GM21528 (cell line): ENCODE data around the gene FBXO7.
"Not testable (repeated sequence)": the region's sequence is repeated elsewhere in the genome, so short reads cannot be mapped to it uniquely, and the experiment has no call there.

ENCODE experiments used
- ATAC-seq: cut with Tn5 transposase; IDR thresholded peaks from one replicate; pipeline ENCODE4 v1.9.1; 2021; ENCODE audit warnings: mild to moderate bottlenecking, moderate library complexity; ENCODE audit not compliant: unreplicated experiment, low FRiP score

Gene FBXO7

DNA sequence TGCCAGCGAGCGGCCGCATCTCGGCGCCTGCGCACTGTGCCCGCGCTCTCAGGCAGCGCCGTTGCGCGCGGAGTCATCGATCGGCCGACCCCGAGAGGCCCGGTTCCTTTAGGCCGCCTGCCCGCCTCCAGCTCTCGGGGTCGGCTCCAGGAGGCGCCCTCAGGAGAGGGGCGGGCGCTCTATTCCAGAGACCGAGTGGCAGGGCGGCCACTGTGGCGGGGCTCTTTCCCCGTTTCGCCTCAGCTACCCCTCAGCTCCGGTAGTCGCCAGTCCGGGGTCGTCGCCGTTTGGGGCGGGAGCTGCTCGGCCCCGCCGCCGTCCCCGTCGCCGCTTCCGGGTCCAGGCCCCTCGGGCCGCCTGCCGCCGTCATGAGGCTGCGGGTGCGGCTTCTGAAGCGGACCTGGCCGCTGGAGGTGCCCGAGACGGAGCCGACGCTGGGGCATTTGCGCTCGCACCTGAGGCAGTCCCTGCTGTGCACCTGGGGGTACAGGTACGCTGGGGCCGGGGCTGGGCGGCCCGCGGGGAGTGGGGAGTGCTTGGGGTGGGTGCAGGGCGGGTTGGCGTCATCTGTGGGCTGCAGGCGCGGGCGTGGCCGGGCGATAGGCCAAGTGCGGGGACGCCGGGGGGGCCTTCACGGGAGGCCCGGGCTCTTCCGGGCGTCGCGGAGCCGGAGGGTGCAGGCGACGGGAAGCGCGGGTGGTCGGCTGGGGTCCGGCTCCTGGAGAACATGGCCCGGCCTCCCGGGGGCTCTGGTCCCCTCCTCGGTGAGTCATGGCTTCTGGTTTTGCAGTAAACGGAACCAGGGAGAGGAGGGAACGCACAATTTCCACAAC, at the start of gene FBXO7:
FBXO7 (plus strand) TSS at position 177 of the 833 bp plus-strand sequence; CDS start at position 369, 192 bp downstream.
- ATAC-seq: peak; percentile 69

DNA sequence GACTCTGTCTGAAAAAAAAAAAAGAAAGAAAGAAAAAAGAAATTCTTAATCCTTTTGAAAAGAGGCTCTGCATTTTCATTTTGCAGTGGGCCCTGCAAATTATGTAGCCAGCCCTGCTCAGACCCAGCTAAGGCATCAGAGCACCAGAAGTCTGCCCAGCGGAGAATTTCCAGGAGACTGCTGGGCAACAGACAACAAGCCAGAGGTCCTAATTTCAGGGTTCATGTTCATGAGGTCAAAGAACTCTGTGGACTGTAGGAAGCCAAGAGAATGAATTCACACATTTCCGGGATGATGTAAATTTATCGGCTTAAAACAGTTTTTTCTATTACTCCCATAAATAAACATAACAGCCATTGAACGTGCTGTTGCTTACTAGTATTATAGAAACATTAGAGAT, 47.7 kb upstream of the FBXO7 start:
- ATAC-seq: no peak

DNA sequence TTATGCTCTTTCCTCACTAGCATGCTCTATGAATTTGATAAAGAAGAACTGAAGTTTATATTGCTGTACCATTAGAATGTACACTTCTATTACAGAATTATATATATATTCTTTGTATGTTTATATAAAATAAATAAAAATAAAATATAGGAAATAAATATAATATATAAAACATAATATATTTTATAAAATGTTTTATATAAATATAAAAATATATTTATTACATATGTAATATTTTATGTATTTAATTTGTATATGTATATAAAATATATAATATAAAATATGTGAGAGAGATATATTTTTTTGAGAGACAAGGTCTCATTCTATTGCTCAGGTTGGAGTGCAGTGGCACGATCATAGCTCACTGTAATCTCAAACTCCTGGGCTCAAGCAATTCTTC, 44.3 kb upstream of the FBXO7 start:
- no peak for ATAC-seq

DNA sequence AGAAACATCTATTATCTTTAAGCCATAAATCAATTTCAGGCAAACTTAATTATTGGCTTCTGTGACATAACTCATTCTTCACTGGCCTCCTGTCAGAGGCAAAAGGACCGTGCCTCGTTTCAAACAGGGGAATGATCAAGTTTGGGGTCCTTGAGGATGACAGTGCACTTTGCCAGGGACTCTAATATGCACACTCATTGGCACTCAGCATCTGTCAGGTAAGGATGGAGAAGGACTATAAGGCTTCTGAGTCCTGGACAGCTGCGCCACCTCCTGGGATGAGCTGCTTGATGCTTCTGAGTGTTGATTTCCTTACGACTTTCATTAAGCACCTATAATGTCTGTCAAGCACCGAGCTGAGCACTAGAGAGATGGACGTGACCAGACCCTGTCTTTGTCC, 30.5 kb upstream of the FBXO7 start:
- no peak for ATAC-seq

DNA sequence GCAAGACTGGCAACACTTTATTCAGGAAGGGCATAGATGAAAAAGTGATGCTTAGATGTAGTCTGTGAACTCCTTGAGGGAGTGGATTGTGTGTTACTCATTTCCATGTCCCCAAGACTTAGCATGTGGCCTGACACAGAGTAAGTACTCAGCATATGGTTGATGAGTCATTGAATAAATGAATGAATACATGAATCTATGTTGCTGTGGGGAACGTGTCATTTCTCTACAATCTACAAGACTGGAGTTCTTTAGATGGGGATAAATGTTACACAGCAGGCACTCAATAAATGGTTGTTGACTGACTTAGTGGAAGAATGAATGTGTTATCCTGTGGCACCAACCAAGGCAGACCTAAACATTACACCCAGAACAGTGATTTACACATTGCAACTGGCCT, 28.3 kb upstream of the FBXO7 start:
- ATAC-seq: no peak

DNA sequence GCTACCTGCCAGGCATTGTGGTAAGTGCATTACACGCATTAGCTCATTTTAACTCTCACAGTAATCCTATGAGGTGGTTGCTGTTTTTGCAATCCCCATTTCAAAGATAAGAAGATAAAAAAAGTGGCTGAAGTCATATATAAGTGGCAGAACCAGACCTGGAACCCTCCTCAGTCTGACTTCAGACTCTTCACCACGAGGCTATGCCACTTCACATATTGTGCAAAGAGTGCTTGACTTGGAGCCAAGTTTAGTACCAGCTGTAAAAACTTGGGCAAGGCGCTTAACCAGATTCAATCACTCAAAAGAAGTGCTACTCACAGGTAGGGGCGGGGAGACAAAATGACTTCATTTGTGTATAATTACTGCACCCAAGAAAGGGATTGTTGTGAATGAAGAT, 25.6 kb upstream of the FBXO7 start:
- no peak for ATAC-seq

DNA sequence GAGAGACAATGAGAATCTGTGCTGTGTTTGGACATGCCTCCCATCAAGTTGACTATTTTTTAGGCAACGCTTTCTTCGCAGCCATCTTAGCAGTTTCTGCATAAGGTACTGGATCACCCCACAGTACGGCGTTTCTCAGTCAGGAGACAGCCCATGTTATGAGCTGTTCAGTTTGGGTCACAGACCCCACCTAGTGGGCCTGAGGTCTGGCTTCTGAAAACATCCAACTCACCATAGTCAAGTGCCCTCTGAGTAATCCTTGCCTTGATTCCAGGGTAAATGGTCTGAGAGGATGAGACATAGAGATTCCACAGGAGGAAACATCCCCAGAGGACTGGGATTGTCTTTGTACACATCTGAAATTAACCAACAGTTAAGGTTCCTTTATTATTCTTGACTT, 17.6 kb upstream of the FBXO7 start:
- no peak for ATAC-seq

DNA sequence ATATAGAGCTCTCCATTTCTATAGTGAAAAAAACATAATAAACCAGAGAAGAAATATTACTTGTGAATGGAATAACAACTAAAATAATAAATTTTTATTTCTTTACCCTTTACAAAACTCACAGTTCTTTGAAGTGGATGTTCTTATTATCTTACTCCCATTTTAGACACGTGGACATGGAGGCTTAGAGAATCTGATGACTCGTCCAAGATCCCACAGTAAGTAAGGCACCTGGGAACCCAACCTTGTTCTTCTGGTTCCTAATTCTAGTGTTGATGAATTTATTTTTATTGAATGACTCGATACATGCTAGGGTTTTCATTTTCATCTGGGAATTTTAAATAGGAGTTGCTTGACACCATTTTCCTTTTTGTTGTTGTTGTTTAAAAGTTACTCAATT, 12.2 kb upstream of the FBXO7 start:
- no peak for ATAC-seq

DNA sequence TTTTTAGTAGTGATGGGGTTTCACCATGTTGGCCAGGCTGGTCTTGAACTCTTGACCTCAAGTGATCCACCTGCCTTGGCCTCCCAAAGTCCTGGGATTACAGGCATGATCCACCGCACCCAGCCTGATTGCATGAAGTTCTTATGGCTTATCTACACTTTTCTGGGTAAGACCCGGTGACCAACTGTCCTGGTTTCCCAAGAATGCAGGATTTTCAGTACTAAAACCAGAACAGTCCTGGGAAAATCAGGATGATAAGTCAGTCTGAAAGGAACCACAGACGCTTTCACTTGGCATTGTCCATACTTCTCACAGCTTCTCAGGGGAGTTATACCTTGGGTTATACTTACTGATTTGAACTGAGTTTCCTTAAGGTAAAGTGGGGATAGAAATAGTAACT, 8.9 kb upstream of the FBXO7 start:
- no peak for ATAC-seq

DNA sequence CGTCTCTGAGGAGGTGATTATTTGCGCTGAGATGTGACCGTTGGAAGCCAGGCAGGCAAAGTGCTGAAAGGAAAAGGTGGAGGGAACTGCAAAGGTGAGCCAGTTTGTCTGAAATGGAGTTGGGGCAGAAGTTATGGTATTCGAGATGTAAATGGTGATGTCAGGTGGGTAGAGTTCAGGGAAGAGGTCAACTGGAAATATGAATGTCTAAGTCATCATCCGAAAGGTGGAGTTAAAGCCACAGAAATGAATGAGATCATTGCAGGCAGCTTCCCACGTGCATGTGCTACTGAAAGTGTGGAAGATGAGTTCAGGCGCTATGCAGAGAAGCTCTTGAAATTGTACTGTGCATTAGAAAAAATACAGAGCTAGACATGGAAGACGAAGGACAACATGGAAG, 8.1 kb upstream of the FBXO7 start:
- ATAC-seq: no peak

DNA sequence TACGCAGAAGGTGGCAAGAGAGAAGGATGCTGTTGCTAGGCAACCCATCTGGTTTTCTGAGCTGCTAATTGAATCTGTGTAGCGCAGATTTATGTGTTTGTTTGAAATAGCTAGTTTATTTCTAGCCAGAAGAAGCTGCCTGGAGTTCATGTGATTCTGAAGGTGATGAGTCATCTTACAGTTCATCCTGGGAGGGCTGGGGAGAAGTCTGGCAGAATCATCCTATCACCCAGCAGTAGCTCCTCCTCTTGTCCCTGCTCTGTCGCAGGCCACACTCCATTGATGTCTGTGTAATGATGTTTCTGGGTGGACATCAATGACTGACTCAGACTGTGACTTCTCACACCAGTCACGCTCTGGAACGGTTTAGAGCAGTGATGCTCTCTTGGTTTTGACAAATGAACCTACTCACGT, 4.8 kb upstream of the FBXO7 start:
- no peak for ATAC-seq

DNA sequence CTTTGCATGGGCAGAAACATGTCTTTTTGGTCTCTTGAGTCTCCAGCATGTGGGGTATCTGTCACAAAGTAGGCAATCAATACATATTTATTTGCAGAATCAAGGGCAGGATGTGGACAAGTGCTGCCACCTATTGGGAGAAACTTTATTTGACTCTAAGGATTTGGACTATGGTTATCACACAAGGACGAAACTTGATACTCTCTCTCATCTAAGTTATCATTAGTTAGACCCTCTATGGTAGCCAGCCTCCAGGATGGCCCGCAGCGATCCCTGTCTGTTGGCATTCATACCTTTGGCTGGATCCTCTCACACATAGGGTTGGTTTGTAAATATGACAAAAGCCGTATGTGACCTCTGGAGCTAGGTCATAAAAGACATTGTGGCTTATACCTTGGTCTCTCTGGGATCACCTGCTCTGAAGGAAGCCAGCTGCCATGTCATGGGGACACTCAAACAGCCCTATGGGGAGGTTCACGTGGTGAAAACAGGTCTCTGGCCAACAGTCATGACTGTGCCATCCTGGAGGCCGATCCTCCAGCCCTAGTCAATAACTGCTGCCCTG, 1.1 kb upstream of the FBXO7 start:
- ATAC-seq: no peak

DNA sequence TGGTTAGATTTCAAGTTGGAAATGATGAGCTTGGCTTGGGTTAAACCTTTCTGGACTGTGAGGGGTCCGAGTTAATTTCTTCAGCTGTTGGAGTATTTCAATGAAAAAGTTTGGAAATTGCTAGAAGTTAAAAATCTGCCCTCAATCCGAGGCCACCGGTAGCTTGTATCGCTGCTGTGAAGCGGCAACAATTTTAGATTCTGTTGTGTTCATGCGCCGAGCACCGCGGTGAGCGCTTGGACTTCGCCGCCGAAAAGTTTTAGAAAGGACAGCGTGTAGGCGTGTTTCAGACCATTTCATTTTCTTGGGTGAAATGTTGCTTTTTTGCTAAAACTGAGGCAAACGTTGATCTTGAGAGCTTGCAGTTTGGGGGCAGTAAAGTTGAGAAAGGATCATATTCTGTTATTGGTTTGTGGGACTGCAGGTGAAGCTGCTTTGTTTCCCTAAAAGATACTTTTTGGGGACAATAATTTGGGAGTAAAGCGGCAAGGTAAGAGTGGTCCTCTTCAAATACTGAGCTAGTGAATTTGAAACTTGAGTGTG, 928 bp downstream of the FBXO7 start:
- ATAC-seq: peak; percentile 31

DNA sequence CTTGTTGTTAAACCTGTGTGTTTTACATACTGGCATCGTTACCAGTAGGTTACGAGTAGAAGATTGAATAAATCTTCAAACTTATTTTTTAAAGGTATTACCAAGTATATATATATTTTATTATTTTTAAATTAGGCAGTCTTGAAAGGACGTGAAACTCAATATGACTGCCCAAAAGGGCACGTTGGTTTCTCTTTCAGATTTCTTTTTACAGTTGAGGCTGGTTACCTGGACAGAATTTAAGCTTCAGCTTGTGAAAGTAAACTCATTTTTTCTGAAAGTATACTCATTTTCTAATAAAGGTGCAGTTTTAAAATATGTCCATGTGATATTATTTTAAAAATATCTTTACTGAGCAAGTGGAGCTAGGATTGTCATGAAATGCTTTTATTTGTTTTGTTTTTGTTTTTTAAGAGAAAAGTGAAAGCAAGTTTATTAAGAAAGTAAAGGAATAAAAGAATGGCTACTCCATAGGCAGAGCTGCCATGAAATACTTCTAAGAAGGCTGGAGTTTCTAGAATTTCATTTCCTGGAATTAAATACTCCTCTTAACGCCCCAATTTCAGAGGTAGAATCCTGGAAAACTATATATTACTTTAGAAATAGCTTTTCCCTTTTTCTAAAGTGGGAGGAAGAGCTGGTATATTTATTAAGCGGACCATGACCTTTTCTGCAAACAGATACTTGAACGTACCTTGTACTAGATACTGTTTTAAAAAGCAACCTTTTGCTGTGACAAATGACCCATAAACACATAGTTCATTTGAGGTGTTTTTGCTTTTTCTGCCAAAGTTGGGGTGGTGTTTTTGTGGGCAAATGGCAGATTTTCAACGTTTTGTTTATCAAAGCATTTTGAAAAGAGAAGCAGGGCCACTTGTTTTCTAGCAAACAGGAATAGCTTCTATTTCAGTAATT, 1.9 kb downstream of the FBXO7 start:
- no peak for ATAC-seq

DNA sequence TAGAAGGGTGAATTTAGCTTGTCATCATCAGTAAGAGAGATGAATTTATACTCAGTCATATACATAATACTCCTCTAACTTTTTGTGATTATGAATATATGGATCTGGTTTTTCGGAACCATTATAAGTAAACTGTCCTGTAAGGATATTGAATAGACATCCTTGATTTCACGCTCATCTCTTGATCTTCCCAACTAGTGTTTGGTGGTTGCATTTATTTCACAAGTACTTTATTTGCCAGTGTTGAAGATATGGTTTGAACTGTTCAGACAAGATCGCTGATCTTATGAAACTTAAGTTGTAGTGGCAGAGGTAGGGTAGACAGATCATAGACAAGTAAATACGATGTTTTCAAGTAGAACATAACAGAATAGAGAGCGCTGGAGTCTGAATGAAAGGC, 3.0 kb downstream of the FBXO7 start:
- no peak for ATAC-seq

DNA sequence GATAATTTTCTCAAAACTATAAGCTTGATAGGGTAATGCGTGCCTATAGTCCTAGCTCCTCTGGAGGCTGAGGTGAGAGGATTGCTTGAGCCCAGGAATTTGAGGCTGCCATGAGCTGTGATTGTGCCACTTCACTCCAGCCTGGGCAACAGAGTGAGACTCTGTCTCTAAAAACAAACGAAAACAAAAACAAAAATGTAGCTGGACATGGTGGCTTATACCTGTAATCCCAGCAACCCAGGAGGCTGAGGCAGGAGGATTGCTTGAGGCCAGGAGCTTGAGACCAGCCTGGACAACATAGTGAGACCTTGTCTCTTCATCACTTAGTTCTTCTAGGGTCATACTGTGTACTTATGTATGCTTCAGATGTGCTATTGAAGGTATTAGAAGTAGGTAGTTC, 3.9 kb downstream of the FBXO7 start:
- not testable (repeated sequence) for ATAC-seq

DNA sequence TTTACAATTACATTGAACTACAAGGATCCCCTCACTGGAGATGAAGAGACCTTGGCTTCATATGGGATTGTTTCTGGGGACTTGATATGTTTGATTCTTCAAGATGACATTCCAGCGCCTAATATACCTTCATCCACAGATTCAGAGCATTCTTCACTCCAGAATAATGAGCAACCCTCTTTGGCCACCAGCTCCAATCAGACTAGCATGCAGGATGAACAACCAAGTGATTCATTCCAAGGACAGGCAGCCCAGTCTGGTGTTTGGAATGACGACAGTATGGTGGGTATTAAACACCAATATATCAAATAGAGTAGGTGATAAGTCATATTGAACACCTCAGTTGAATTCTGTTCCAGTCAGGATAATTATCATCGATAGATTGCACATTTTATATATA, 4.4 kb downstream of the FBXO7 start:
- no peak for ATAC-seq

DNA sequence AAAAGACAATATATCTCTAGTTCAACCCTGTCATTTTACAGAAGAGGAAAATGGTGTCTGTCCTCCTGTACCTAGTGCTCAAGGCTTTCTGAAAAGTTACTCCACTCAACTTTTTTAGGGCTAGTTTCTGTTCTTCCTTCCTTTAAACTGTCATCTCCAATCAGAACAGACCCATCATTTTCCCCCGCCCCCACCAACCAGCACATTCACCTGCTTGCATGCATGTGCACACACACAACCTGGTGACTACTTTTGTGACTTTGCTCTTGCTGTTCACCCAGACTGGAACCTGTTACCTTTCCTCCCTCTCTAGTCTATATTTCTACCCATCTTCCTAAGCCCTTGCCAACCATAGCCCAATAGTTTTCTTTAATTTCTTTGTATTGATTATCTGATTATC, 5.6 kb downstream of the FBXO7 start:
- no peak for ATAC-seq

DNA sequence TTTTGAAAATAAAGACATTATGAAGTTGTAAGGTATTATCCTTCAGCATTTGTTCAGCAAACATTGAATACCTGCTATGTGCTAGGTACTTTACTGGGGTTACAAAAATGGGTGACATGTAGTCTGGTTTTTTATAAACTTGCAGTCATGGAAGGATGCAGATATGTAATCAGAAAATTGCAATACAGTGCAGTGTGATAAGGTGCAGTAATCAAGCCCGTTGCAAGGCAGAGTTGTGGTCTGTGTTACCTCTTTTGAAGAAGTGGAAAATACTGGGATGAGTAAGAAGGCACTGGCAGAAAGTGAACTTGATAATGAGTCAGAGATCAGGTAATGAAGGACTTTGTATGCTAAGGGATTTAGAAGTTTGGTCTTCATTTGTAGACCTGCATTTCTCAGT, 8.1 kb downstream of the FBXO7 start:
- no peak for ATAC-seq

DNA sequence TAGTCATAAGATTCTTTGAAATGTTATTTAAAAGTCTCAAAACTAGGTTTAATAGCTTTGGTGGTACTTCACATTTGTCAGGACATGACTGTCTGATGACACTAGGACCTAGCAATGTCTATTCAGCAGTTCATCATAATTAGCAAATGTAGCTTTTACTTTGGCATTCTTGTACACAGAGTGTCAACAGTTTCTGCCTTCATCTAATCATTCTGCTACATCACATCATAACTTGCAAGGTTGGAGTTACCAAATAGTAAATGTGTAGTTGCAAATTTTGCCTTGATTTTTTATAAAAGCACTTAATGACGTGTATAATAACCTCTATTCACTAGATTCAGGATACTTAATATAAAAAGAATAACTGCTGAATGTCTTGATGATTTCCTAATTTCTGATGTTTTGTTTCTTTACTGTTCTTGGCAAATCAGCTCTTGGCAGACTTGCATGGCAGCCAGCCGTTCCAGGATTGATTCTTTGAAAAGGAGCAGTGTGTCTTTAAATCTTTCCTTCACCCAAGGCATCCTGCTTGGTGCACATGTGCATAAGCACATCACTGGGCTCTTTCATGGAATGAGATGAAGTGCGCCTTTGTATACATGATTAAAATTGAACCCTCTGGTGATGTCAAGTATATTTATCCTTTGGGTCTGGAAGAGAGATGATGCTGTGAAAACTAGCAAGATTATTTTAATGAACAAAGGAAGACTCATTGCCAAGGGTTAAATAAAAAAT, 12.2 kb downstream of the FBXO7 start:
- no peak for ATAC-seq
